Left lobe of liver (tissue), 2 donors: ENCODE results near the gene SETD1B. TPM values are rescaled to one million over a fixed set of nuclear protein-coding genes. Genes with fewer than 3 reads are reported as not detected.
A peak's percentile ranks its signal among the peaks of the same experiment; 100 is the strongest.

Source experiments
- ATAC-seq: fragments of 200-7000 bp; cut with Tn5 transposase; one replicate; pipeline ENCODE4 v1.9.1; 2020; ENCODE audit warnings: mild to moderate bottlenecking, moderate library complexity
- DNase-seq: peaks from one replicate; pipeline ENCODE4 v3.0.0-alpha.2; 2020; ENCODE audit warnings: low spot score
- total RNA-seq: library from RNA; stranded (reverse); gene quantifications from one replicate; pipeline ENCODE4 v1.2.1, GENCODE V29; 2021
- donor health status: DM: no; HTN: no; CAD: no; lungs with moderate emphysema.
- donor health status: DM: no; HTN: yes; CAD: no.

SETD1B gene
- total RNA-seq, 1 donor from 2014 or later: 12.8 TPM

DNA sequence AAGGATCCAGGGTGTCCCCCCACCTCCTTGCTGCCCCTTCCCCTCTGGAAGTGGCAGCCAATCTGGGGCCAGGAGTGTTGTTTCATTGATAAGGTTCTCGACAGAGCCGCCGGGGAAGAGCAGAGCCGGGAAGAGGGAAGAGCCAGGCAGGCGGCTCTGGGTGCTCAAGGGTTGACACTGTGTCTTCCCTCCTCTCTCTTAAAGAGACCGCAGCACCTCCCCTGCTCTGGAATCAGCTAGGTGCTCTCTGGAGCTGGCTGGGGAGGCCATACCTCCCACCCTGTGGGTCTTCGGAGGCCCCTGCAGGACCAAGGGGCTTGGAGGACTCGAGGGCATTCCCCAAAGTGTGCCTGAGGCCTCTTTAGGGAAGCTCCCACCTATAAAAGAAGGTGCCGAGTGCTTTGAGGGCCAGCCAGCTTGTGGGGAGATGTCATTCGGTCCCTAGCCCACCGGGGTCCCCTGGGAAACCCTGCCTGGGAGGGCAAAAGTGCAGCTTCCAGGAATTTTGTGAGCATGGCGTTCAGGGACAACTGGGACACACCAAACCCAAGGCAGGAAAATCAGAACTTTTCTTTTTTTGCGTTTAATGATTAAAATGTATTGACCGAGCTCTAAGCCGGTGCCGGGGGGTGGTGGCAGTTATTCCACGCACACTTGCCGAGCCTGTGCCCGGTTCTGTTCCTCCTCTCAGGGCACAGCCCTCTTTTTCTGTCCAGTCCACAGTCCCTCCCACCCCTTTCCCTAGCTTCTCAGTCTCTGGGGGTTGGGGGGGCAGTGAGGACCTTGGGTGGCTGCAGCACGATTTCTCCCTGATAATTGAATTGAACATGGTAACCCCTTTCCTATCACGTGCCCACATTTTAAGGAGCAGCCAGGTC is 3.0 kb downstream of the SETD1B start:
- DNase-seq (peak; percentile 84), ATAC-seq (peak; percentile 50)

DNA sequence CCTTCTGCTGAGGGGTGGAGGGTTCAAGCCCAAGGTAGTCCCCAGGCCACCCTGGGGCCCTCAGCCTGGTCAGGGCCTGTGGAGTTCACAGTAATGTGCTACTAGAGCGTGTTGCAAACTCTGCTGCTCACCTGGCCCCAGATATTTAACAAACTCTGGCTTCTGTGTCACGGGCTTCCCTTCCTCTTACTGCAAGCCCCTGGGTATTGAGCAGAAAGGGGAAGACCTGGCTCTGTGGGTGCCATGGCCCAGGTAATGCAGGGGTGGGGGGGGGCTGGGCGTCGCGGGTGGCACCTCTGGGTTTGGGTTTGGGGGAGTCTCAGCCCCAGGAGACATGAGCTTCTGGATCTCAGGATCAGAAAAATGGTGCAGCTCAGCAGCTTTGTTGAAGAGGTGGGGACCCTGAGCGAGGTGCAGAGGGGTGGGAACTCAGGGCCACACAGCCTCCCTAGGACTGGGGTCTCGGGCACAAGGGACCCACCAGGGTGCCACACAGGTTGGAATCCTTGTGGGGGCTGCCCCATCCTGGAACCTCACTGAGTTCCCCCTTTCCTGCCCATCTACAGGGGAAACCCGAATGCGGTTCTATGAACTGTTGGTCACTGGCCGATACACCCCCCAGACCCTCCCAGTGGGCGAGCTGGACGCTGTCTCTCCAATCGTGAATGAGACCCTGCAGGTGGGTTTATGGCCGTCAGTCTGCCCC is 4.0 kb downstream of the SETD1B start:
- ATAC-seq (no peak), DNase-seq (no peak)

DNA sequence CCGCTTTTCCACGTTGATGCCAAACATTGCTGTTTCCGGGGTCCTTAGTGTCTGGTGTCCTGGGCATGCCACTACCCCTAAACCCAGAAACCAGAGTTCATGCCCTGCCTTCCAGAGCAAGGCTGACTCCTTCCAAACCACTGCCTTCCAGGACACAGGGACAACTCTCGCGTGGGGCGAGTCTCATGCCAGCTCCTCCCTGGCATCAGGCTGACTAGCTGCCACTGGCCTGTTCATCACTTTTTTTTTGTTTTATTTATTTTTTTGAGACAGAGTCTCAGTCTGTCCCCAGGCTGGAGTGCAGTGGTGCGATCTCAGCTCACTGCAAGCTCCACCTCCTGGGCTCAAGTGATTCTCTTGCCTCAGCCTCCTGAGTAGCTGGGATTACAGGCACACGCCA is 4.8 kb downstream of the SETD1B start:
- DNase-seq: no peak
- ATAC-seq: no peak

DNA sequence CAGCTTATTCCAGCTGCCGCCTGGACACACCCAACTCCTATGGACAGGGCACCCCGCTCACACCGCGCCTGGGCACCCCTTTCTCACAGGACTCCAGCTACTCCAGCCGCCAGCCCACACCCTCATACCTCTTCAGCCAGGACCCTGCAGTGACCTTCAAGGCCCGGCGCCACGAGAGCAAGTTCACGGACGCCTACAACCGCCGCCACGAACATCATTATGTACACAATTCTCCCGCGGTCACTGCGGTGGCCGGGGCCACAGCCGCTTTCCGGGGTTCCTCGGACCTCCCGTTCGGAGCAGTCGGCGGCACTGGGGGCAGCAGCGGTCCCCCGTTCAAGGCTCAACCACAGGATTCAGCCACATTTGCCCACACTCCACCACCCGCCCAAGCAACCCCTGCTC is 5.9 kb downstream of the SETD1B start:
- DNase-seq: no peak
- ATAC-seq: no peak

DNA sequence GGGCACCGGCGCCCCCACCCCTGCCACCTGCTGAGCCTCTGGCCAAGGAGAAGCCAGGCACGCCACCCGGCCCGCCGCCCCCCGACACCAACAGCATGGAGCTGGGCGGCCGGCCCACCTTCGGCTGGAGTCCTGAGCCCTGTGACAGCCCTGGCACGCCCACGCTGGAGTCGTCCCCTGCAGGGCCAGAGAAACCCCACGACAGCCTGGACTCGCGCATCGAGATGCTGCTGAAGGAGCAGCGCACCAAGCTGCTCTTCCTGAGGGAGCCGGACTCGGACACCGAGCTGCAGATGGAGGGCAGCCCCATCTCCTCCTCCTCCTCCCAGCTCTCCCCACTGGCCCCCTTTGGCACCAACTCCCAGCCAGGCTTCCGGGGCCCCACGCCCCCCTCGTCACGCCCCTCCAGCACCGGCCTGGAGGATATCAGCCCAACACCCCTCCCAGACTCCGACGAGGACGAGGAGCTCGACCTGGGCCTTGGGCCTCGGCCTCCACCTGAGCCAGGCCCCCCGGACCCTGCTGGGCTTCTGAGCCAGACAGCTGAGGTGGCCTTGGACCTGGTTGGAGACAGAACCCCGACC is 6.5 kb downstream of the SETD1B start:
- peak; percentile 48 for DNase-seq

DNA sequence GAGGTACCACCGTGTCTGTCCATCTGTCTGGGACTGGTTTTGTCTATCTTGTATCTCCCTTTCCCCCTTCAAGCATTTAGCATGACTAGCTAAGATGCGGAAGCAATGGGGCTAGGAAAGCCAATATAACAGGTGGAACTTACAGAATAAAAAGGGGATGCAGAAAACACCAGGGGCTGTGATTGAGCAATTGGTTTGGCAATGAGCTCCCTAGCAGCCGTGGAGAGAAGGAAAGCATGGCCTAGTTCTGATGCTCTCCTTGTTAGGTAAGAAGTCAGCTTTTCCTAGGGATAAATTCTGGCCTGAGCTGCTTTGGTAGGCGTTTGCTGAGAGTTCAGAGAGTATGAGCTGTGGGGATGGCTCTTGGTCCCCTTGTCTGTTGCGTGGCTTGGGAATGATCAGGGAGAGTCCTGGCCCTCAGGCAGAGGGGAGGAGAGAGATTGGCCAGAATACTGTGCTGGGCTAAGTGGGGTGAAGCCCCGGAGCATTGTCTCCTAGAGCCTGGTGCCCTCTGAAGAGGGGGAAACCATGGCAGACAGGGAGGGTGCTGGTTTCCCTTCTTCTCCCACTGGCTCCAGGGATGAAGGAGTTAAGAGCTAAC is 7.1 kb downstream of the SETD1B start:
- ATAC-seq: no peak
- DNase-seq: no peak

More for the DNA sequence above, 6.5 kb downstream of the SETD1B start:
- no peak for ATAC-seq

DNA sequence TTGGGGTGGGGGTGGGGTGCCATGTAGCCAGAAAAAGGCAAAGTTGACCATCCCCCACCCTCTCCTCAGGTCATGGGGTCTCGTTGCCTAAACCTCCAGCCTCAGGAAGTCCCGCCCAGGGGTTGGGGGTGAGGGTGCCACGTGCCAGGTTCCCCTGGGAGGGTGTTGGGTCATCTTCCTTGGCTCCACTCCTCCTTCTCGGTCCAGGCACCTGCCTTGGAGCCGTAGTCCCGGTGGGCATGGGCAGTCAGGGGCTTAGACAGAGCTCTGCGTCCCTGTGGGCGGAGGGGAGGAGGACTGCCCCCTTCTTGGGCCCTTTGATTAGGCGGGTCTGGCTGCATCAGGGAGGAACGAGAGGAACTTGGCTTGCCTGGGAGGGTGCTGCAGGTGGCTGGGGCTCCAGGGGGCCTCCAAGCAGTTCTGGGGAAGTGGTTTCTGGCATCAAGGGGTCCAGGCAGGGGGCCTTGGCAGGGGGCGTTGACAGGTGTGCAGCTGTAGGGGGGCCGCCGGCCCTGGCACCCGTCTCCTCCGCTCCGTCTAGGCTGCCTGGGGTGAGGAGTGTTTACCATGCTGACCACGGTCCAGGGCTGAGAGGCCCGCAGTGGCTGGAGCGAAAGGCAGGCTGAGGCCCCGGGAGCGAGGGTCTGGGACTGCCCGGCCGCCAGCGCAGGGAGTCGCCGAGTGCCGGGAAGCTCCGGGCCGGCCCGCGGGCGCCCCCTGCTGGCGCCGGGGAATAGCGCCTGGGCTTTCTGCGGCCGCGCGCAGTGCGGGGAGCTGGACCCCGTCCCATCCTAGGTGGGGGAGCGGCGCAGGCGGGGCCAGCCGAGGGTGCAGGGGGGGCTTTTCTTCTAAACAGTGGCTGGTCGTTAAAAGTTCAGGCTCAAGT is 7.9 kb downstream of the SETD1B start:
- ATAC-seq (peak; percentile 86), DNase-seq (peak; percentile 85)

DNA sequence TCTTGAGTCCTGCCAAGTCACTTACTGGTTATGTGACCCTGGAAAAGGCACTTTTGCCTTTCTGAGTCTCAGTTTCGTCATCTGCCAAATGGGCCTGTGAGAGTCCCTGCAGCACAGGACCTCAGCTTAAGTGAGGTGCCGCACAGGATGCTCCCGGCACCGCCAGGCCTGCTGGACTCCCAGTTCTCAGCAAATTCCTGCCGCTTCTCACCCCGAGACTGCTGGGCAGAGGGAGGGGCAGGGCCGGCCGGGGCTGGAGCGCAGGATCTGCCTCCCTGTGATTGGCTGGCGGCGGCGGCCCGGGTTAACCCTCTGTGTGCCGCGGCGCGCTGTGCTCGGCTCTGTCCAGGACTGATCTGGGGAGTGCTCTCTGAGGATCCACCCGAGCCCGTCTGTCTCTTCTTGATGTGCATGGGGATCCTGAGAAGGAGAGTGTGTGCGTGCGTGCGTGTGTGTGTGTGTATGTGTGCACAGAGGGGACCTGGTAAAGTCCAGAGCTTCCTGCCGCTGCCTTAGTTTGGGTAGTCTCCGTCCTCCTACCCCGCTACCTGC is 8.6 kb downstream of the SETD1B start:
- DNase-seq: peak; percentile 86
- peak; percentile 84 for ATAC-seq

DNA sequence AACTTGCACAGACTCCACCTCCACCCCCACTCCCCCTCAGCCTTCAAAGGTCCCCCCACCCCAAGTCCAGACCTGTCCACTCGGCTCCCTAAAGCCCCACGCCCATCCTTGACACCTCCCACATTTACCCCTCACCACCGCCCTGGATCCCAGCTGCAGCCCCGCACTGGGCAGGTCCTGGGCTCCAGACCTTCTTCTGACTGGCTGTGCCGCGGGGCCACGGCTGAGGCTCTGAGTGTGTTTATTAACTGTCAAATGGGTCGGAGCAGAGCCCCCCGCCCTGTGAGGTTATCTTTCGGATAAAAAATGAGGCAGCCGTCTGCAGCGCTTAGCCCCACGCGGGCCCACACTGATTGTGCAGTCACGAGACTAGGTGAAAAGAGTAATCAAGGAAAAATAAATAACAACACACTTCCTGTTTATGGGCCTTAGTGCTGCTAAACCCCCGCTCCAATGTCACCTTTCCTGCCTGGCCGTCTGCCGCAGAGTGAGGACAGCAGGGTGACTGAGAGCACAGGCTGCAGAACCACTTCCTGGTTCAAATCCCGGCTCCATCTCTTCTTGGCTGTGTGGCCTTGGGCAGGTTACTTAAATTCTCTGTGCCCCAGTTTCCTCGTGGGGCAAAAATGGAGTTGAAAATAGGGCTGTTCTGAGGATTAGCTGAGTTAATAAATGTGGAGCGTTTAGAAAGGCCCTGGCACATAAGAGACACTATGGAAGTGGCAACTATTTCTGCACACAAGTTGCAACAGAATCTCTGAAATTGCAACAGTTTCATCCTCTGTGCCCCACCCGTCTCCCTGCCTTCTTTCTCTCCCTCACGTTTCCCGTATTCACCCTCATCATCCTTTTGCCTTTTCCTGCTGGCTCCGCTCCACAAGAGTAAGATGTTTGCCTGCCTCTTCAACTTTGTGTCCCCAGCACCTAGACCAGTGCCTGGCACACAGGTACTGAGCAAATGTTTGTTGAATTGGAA is 9.4 kb downstream of the SETD1B start:
- ATAC-seq: no peak
- DNase-seq: peak; percentile 51

DNA sequence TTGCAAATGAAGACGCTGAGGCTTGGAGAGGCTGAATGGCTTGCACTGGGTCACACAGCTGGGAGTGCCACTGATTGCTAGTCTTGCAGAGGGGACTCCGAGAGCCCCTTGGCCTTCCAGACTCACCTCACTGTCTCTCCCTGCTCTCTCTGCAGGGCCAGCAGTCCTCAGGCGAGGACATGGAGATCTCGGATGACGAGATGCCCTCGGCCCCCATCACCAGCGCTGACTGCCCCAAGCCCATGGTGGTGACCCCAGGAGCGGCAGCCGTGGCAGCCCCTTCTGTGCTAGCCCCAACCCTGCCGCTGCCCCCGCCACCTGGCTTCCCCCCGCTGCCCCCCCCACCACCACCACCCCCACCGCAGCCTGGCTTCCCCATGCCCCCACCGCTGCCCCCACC is 10.1 kb downstream of the SETD1B start:
- DNase-seq (no peak), ATAC-seq (no peak)

DNA sequence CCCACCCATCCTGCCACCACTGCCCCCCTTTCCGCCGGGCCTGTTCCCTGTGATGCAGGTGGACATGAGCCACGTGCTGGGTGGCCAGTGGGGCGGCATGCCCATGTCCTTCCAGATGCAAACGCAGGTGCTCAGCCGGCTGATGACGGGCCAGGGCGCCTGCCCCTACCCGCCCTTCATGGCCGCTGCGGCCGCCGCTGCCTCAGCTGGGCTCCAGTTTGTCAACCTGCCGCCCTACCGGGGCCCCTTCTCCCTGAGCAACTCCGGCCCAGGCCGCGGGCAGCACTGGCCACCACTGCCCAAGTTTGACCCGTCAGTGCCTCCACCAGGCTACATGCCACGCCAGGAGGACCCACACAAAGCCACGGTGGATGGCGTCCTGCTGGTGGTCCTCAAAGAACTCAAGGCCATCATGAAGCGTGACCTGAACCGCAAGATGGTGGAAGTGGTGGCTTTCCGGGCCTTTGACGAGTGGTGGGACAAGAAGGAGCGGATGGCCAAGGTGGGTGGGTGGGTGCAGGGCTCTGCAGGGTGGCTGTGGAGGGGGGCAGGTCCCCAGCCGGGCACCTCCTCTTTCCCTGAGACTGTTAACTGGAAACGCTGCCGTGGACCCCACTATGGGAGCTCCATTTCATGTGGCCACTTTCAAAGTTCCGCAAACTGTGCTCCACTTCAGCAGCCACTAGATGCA is 10.8 kb downstream of the SETD1B start:
- ATAC-seq (no peak), DNase-seq (no peak)

DNA sequence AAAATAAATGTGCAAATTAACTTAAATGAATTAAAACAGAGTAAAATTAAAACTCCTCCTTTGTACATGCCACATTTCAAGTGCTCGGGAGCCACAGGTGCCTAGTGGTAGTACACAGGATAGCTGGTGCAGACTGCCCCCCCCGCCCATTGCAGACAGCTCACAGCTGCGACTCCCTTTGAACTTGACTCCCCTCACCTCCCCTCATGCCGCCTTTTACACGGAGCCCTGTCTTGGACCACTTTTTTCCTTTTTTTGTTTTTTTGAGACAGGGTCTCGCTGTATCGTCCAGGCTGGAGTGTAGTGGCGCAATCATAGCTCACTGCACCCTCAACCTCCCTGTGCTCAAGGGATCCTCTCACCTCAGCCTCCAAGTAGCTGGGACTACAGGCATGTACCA is 11.5 kb downstream of the SETD1B start:
- ATAC-seq (no peak), DNase-seq (no peak)

DNA sequence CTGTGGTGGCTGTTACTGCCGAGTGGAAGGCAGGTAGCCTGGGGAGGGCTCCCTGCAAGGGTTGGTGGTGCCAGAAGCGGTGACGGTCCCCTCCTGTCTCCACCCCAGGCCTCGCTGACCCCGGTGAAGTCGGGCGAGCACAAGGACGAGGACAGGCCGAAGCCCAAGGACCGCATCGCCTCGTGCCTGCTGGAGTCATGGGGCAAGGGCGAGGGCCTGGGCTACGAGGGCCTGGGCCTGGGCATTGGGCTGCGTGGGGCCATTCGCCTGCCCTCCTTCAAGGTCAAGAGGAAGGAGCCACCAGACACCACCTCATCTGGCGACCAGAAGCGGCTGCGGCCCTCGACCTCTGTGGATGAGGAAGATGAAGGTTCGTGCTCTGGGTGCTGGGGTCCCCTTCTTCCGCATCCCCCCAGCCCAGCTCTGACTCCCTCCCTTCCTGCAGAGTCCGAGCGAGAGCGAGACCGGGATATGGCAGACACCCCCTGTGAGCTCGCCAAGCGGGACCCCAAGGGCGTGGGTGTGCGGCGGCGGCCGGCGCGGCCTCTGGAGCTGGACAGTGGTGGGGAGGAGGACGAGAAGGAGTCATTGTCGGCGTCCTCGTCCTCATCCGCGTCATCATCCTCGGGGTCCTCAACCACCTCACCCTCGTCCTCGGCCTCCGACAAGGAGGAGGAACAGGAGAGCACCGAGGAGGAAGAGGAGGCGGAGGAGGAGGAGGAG is 13.3 kb downstream of the SETD1B start:
- DNase-seq: no peak
- no peak for ATAC-seq

DNA sequence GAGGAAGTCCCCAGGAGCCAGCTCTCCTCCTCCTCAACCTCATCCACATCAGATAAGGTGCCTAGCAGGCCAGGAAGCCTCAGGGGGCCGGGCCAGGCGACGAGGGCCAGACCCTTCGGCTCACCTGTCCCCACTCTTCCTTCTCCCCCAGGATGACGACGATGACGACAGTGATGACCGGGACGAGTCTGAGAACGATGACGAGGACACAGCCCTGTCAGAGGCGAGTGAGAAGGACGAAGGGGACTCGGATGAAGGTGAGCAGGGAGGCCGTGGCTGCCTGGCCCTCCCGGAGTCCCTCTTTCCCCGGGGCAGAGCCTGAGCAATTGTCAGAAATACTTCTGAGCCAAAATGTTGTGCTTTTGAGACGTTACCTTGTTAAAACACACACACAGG is 13.8 kb downstream of the SETD1B start:
- no peak for DNase-seq
- ATAC-seq: no peak

DNA sequence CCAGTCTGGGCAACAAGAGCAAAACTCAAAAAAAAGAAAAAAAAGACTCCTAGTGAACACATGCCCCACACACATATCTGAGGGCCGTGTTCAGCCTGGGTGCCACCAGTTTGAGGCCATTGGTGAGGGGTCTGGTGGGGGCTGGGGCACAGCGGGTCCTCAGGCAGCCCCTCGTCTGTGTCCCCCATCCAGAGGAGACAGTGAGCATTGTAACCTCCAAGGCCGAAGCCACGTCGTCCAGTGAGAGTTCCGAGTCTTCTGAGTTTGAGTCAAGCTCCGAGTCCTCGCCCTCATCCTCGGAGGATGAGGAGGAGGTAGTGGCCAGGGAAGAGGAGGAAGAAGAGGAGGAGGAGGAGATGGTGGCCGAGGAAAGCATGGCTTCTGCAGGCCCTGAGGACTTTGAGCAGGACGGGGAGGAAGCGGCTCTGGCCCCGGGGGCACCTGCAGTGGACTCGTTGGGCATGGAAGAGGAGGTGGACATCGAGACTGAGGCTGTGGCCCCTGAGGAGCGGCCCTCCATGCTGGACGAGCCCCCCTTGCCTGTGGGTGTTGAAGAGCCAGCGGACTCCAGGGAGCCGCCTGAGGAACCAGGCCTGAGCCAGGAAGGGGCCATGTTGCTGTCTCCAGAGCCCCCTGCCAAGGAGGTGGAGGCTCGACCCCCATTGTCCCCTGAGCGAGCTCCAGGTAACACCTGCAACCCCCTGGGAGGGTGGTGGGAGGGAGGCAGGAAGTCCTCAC is 15.6 kb downstream of the SETD1B start:
- no peak for DNase-seq
- no peak for ATAC-seq

DNA sequence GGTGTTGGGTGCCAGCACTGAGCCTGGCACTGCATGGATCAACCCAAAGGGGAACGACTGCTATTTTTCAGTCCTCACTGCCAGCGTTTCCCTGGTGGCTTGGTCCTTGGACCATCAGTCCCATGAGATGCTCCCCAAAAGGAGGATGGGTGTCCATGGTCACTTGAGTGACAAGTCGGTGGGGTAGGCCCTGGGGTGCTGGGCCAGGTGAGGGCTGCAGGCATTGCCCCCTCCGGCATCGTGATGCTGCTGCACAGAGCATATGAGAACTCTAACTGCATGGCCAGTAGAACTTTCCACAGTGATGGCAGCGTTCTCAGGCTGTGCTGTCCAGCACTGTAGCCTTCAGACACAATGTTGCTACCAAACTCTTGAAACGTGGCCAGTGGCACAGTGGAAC is 16.2 kb downstream of the SETD1B start:
- ATAC-seq (no peak), DNase-seq (no peak)
